ENCODE data around the gene CGNL1. TPM values are rescaled to one million over a fixed set of nuclear protein-coding genes. Genes with fewer than 3 reads are reported as not detected.

Gene CGNL1
- total and polyA plus RNA-seq, 8 donors, result 0.29 to 36.2 (median 19.5) TPM

- no peak overlapping the region for H3K27ac ChIP-seq
- intact Hi-C loops (cut with DNase I; ENCODE audit: low total_unique reads), result no loop called here
- H3K36me3 ChIP-seq, result no peaks in the 10 kb centered on the region
- DNase-seq, result peak in 1 of 2 donors; percentile 51
- no peak overlapping the region for H3K4me3 ChIP-seq
- peaks cover 0 to 18% (median 4%) of the 10 kb centered on the region in 4 donors for H3K4me1 ChIP-seq
- WGBS, 5 donors, result 63 to 75% (median 67%) methylated on average over 5 of the region's 5 CpGs
- H3K9me3 ChIP-seq, result no peaks in the 10 kb centered on the region
- no peaks in the 10 kb centered on the region for H3K27me3 ChIP-seq
- no peak for TF ChIP-seq POLR2AphosphoS5 (IDR thresholded peaks at IDR 0.05)
- TF ChIP-seq POLR2A (IDR thresholded peaks at IDR 0.05), result no peak
- TF ChIP-seq EP300 (IDR thresholded peaks at IDR 0.05), result no peak
Measured at GRCh38 chr15:57403566-57404325, 27.4 kb downstream of the CGNL1 start.

GRCh38 chr15:57405133-57405532 is 28.8 kb downstream of the CGNL1 start:
- TF ChIP-seq POLR2A (IDR thresholded peaks at IDR 0.05) (no peak), EP300 (IDR thresholded peaks at IDR 0.05) (no peak), POLR2AphosphoS5 (IDR thresholded peaks at IDR 0.05) (no peak), CTCF (IDR thresholded peaks at IDR 0.05) (no peak)
- no peaks in the 10 kb centered on the region for H3K36me3 ChIP-seq
- WGBS, 5 donors, result 58 to 72% (median 68%) methylated on average over 5 of the region's 5 CpGs
- H3K4me3 ChIP-seq, result no peak overlapping the region
- peaks cover 0 to 17% (median 4%) of the 10 kb centered on the region in 4 donors for H3K4me1 ChIP-seq
- H3K27ac ChIP-seq, result no peak overlapping the region
- intact Hi-C loops (cut with DNase I; ENCODE audit: low total_unique reads), result no loop called here
- no peak for DNase-seq
- no peaks in the 10 kb centered on the region for H3K9me3 ChIP-seq
- H3K27me3 ChIP-seq, result no peaks in the 10 kb centered on the region

- Histone ChIP-seq H3K4me3 (no peak overlapping the region), H3K27ac (no peak overlapping the region)
Measured at GRCh38 chr15:57406062-57406772, 29.9 kb downstream of the CGNL1 start.

GRCh38 chr15:57410373-57410772 is 34.1 kb downstream of the CGNL1 start:
- no peak for TF ChIP-seq CTCF (IDR thresholded peaks at IDR 0.05)
- TF ChIP-seq POLR2AphosphoS5 (IDR thresholded peaks at IDR 0.05), result no peak
- TF ChIP-seq EP300 (IDR thresholded peaks at IDR 0.05), result no peak
- no peak for TF ChIP-seq POLR2A (IDR thresholded peaks at IDR 0.05)
- Histone ChIP-seq H3K27me3 (no peaks in the 10 kb centered on the region), H3K9me3 (no peaks in the 10 kb centered on the region), H3K27ac (no peak overlapping the region), H3K4me1 (peaks cover 0 to 7% (median 3%) of the 10 kb centered on the region in 4 donors), H3K4me3 (no peak overlapping the region), H3K36me3 (no peaks in the 10 kb centered on the region)
- WGBS, 5 donors, result 26 to 63% (median 52%) methylated on average over 3 of the region's 3 CpGs
- no peak for DNase-seq
- intact Hi-C loops (cut with DNase I; ENCODE audit: low total_unique reads), result no loop called here

More at GRCh38 chr15:57406062-57406772, 29.9 kb downstream of the CGNL1 start:
- H3K9me3 ChIP-seq, result no peaks in the 10 kb centered on the region
- no peaks in the 10 kb centered on the region for H3K27me3 ChIP-seq
- no peak for TF ChIP-seq POLR2AphosphoS5 (IDR thresholded peaks at IDR 0.05)
- no peak for TF ChIP-seq POLR2A (IDR thresholded peaks at IDR 0.05)
- no peak for TF ChIP-seq EP300 (IDR thresholded peaks at IDR 0.05)
- no peak for TF ChIP-seq CTCF (IDR thresholded peaks at IDR 0.05)
- intact Hi-C loops (cut with DNase I; ENCODE audit: low total_unique reads), result no loop called here
- H3K4me1 ChIP-seq, result peaks cover 0 to 17% (median 4%) of the 10 kb centered on the region in 4 donors
- no peaks in the 10 kb centered on the region for H3K36me3 ChIP-seq
- WGBS, 5 donors, result 71 to 85% (median 79%) methylated on average over 6 to 7 of the region's 7 CpGs
- no peak for DNase-seq
